Kidney glomerular epithelial cell (primary cell): ENCODE results near the gene GCGR.

Experiments
- DNase-seq: peaks from one replicate; lab custom pipeline; 2025; lab: John Stamatoyannopoulos, UW

The GCGR gene

DNA sequence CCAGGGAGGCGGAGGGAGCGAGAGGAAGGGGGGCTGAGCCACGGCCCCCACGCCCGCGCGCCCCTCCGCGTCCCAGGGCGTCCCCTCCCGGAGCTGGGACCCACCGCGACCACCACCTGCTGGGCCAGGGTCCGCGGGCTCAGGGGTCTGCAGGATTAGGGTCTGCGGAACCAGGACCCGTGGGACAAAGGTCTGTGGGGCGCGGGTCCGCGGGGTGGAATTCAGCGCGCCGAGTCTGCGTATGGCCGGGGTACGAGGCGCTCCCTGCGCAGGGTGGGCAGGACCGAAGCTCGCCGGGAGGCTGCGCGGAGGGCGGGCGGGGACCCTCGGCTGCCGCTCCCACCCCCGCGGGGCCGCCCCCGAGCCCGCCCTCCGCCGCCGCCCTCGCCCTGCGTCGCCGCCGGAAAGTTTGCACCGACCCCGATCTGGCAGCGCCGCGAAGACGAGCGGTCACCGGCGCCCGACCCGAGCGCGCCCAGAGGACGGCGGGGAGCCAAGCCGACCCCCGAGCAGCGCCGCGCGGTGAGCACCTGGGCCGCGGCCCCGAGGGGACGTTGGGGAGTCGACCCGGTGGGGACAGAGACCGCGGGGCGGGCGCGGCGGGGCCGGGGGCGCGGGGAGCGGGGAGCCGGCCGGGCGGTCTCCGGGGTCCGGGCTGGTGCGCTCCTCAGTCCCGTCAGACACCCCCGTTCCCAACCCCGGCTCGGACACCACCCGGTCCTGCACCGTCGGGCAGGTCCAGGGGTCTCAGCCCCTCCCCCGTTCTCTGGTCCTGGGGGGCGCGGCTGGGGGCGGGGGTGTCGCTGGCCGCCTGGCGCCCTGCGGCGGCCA is at the start of gene GCGR:
GCGR (plus strand) TSS at position 423 of the 831 bp plus-strand sequence. CDS start 4,869 bp downstream, outside the sequence.
- no peak for DNase-seq

DNA sequence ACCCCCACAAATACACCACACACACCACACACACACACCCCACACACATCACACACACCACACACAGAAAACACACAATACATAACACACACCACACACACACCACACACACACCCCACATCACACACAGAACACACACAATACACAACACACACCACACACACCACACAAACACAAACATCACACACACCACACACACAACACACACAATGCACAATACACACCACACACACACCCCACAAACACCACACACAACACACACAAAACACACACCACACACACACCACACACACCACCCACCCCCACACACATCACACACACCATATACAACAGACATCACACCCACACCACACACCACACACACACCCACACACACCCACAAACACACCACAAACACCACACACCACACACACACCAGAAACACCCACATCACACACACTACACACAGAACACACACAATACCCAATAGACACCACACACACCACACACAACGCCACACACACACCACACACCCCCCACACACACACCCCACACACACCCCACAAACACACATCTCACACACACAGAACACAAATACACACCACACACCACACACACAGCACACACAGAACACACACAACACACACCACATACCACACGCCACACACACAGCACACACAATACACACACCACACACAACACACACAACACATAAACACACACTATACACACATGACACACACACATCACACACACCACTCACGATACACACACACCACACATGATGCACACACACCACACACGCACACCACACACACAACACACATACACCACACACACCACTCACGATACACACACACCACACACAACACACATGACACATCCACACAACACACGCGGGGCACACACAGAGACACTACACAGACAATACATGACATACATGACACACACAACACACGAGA is 11.0 kb upstream of the GCGR start:
- no peak for DNase-seq

DNA sequence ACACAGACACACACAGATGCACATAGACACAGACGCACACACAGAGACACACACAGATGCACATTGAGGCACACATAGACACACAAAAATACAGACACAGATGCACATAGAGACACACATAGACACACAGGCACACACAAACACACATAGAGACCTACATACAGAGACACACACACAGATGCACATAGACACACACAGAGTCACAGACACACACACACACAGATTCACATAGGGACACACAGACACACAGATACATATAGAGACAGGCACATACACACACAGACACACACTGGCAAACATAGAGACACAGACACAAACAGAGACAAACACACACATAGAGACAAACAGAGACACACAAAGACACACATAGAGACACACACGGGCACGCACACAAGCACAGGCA is 9.9 kb upstream of the GCGR start:
- DNase-seq, result no peak

DNA sequence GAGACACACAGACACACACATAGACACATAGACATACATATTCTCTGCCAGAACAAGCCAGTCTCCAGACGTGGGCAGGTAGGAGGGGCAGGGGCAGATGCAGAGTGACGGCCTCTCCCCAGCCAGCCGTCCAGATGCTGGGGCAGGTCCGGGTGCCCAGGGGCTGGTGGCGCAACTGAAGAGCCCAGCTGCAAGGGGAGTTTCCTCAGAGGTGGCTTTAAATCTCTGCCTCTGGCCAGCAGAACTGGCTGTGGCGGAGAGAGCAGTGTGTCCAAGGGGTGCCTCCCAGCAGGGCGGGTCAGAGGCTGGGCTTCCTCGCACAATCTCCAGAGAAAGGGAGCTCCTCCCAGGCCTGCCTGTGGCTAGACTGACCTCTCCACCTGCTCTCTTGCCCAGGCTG is 9.4 kb upstream of the GCGR start:
- no peak for DNase-seq

DNA sequence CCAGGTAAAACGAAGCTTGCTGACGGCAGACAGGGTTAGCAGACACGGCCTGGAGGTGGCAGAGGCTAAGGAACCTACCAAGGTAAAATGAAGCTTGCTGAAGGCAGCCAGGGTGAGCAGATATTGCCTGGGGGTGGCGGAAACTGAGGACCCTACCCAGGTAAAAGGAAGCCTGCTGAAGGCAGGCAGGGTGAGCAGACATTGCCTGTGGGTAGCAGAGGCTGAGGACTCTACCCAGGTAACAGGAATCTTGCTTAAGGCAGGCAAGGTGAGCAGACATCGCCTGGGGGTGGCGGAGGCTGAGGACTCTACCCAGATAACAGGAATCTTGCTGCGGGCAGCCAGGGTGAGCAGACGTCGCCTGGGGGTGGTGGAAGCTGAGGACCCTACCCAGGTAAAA is 2.6 kb upstream of the GCGR start:
- no peak for DNase-seq

DNA sequence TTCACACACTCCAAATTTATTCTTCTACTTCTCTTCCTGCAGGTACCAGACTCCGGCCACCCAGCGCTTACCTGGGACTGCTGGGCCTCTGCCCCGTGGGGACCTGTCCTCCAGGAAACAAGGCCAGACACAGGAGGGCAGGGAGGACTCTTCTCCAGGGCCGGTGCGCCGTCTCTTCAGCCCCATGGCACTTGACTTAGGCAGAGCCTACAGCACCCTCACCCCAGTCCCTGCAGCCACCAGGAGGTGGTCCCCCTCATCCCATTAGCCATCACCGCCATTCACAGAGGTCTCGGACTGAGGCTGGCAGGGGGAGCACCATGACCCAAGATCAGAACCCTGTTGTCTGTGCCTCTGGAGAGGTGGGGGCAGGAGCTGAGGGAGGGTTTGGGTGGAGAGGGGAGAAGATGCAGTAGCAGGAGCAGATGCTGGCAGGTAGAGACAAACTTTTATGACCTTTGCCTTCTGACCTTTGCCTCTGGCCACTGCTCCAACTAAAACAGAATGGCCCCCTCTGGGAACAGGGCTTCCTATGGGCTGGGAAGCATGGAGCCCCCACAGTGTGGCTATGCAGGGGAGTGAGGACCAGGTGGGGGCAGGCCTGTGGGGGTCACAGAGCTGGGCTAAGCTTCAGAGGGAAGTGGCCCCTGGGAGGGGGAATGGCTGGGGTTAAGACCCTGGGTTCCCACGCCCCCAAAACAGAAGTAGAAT is 1.7 kb upstream of the GCGR start:
- DNase-seq, result no peak

DNA sequence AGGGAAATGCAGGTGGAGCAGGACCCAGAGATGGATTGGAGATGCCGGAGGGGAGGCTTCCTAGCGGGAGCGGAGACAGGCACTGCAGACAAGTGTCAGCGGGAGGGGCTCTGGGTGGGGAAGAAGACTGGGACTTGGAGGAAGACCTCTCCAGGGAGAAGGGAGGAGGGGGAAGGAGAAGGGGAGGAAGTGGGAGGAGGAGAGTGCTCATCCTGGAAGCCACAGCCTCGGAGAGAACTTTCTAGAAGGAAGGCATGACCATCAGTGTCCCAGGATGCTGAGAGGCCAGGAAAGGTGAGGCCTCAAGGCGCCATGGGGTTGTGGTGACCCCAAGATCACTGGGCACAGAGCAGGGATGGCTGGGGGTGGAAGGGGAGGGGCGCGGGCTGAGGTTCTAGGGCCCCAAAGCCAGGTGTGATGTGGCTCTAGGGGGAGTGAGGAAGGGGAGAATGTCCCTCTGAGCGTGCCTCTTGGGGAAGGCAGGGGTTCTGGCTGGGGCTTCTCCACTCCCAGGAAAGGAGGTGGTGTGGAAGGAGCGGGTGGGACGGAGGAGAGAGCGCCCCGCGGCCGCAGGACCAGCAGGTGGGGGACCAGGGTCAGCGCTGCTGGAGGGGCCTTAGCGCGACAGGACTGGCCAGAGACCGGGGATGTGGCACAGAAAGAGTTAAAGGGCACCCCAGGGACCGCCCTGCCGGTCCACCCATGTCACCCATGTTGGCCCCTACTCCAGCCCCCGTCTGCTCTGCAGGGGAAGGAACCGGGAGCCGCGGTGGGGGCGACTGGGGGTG is 900 bp upstream of the GCGR start:
- no peak for DNase-seq

DNA sequence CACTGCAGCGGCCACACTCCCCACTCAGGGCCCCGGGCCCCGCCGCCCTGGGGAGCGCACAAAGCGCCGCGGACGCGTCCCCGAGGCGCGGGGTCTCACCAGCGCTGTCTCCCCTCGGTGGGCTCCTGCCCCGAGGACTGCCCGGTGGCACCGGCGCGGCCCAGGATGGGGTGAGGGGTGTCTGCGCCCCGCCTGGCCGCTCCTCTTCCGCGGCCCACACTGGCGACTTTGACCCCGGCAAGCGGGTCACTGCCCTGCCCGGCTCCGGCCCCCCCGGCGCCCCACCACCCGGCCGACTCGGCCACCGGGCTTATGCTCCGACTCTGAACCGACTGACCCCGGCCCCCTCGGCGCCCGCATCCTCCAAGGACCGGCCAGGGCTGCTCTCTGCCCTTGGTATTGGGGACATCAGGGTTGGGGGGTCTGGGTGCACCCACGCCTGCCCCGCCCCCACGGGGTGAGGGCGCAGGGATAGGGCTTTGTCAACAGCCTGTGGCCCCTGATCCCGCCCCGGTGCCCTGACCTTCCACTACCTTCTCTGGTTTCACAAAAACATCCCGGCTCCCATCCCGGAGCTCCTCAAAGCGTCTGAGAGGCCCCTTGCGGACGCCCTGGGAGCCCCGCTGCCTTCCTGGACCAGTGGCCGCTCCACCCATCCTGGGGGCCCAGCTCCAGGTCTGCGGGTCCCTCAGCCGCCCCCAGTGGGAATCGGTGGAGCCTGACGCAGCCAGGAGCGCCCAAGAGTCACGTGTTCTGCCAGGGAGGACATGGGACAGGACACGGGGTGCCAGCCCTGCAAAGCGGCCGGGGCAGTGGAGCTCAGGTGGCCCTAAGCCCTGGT is 829 bp downstream of the GCGR start:
- DNase-seq, result no peak

DNA sequence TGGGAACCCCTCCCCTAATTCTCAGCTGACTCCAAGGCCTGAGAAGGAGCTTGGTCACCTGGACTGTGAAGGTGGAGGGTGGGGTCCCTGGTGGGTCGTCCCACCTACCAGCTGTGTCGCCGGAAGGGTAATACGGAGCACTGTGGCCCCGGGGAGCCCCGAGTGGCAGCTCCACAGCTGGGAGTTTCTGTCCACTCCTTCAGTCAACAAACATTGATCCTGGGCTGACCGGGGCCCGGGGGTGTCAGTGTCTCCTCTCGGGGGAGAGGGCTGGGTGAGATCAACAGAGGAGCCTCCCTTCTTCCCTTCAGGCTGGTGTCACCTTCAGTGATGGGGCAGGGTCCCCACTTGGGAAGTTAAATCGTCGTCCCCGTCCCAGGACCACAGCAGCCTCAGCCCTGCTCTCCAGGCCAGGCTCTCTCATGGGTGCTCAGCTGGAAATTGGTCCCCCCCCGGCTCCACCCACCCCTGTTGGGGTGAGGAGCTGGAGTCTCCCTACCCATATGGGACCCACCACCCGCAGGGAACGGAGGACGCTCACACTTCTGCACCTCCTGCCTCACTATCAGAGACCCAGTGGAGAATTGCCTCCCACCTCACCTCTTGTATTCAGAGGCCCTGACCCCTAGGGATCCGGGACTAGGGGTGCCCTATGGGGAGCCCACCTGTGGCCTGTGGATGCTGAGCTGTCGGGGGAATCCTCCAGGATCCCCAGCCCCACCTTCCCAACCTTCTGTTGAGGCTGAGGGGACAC is 1.9 kb downstream of the GCGR start:
- DNase-seq, result no peak

DNA sequence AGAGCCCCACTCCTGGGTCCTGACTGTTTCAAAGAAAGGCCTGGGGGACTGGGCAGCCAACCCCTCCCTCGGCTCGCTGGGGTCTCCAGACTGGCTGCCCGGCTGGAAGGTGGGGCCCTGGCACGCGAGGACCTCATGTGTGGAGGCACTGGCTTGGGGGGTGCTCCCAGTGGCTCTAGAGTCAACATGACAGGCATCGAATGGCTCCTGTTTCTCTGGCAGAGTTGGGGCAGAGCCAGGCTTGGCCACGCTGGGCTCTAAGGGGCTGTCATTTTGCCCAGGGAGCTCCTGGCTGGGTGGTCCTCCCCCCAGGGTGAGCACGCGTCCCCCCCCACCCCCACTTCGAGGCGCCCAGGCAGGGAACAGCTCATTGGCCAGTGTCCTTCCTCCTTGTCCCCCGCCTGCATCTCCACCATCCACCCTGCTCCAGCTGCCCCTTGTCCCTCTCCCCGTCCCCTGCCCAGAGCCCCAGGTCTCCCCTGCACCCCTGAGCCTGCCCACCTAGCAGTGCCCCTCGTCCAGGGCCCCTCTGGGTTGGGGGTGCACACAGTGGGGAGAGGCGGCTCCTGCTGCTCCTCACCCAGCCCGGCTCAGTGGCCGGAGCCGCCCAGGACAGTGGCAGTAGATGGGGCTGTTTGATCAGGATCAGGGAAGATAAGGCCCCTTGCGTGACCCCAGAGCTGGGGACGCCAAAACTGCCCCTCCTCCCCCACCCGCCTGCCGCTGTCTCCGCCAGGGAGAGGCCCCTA is 2.7 kb downstream of the GCGR start:
- no peak for DNase-seq

DNA sequence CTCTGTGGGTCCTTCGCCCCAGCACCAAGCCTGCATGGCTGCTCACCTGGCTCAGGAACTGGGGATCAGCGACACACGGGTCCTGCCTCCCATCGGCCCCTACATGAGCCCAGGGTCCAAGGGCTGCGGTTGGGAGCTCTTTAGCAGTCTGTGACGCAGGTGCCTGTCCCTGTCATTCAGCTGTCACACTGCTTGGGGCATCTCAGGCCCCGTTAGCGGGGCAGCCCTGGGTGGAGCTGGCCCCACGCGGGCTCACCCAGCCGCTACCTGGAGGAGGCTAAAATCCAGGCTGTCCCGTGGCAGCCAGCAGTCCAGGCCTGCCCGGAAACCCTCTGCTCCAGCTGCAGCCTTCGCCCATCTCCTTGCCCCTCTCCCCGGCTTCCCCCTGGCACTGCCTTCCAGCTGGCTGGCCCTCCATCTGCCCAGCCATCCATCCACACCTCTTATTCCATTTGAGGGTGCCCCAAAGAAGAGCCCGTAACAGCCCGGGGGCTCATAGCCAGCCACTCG is 3.3 kb downstream of the GCGR start:
- DNase-seq, result no peak

DNA sequence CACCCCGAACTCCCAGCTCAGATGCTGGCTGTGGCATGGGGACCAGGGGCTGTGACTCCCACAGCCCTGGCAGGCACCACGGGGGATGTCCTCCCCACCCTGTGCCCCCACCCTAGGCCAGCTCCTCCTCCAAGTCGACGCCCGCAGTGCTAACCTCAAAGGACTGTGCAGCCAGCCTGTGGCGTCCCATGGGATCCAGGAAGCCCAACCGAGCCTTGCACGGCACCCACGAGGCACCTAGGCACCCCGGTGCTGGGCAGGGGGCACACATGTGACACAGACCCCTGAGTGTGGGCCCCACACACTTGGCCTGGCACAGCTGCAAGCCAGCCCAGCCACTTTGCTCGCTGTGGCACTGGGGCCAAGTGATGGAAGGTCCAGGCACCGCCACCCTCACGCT is 3.9 kb downstream of the GCGR start:
- no peak for DNase-seq

DNA sequence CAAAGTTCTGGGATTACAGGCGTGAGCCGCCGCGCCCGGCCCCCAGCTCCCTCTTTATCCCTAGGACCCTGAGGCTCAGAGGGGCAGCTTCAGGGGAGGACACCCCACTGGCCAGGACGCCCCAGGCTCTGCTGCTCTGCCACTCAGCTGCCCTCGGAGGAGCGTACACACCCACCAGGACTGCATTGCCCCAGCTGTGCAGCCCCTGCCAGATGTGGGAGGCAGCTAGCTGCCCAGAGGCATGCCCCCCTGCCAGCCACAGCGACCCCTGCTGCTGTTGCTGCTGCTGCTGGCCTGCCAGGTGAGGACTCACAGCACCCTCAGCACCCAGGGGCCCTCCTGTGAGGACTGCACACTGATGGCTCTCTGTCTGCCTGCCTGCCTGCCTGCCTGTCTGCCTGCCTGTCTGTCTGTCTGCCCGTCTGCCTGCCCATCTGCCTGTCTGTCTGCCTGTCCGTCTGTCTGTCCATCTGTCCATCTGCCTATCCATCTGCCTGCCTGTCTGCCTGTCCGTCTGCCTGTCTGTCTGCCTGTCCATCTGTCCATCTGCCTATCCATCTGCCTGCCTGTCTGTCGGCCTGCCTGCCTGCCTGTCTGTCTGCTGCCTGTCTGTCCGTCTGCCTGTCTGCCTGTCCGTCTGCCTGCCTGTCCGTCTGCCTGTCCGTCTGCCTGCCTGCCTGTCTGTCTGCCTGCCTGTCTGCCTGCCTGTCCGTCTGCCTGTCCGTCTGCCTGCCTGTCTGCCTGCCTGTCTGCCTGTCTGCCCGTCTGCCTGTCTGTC is 5.0 kb downstream of the GCGR start:
- DNase-seq, result no peak

DNA sequence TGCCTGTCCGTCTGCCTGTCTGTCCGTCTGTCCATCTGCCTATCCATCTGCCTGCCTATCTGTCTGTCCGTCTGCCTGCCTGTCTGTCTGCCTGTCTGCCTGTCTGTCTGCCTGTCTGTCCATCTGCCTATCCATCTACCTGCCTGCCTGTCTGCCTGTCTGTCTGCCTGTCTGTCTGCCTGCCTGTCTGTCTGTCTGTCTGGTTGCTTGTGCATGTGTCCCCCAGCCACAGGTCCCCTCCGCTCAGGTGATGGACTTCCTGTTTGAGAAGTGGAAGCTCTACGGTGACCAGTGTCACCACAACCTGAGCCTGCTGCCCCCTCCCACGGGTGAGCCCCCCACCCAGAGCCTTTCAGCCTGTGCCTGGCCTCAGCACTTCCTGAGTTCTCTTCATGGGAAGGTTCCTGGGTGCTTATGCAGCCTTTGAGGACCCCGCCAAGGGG is 5.6 kb downstream of the GCGR start:
- no peak for DNase-seq

DNA sequence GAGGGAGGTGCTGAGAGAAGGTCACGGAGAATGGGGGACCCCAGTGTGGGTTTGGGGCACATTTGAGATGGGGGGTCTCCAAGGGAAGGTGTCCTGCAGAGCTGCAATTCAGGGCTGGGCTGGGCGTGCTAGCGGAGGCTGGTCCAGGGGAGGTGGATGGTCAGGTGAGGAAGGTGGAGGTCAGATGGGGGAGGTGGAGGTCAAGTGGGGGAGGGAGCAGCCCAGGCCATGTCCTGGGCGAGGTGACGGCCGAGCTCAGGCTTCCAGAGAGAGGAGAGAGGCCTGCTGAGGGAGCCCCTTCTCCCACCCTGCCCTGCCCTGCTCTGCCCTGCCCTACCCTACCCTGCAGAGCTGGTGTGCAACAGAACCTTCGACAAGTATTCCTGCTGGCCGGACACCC is 6.5 kb downstream of the GCGR start:
- DNase-seq, result no peak

DNA sequence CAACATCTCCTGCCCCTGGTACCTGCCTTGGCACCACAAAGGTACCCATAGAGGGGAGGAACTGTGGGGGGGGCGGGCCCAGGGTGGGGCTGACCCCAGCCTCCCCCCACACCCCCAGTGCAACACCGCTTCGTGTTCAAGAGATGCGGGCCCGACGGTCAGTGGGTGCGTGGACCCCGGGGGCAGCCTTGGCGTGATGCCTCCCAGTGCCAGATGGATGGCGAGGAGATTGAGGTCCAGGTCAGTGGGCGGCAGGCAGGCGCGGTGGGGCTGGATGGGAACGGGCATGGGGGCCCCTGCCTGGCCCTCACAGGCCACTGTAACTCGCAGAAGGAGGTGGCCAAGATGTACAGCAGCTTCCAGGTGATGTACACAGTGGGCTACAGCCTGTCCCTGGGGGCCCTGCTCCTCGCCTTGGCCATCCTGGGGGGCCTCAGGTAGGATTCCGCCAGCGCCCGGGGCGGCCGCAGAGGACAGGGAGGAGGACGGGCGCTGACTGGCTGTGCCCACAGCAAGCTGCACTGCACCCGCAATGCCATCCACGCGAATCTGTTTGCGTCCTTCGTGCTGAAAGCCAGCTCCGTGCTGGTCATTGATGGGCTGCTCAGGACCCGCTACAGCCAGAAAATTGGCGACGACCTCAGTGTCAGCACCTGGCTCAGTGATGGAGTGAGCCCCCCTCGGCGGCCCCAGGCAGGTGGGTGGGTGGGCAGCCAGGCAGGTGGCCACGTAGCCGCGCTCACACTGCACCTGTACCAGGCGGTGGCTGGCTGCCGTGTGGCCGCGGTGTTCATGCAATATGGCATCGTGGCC is 7.1 kb downstream of the GCGR start:
- no peak for DNase-seq
